NT2/D1 (cell line): Measurements from ENCODE around the gene WDR83.

Source experiments
- SUZ12 ChIP-seq: IDR thresholded peaks from 2 replicates; pipeline ENCODE4 v1.6.1; 2011; ENCODE audit not compliant: insufficient read length, insufficient read depth; ENCODE audit errors: extremely low read depth
- YY1 ChIP-seq: IDR thresholded peaks from 2 replicates; pipeline ENCODE4 v1.6.1; 2011; ENCODE audit not compliant: insufficient read length, insufficient read depth
- ZNF274 ChIP-seq: IDR thresholded peaks from 2 replicates; pipeline ENCODE4 v1.6.1; 2011; ENCODE audit warnings: mild to moderate bottlenecking, low read depth, low read length

DNA sequence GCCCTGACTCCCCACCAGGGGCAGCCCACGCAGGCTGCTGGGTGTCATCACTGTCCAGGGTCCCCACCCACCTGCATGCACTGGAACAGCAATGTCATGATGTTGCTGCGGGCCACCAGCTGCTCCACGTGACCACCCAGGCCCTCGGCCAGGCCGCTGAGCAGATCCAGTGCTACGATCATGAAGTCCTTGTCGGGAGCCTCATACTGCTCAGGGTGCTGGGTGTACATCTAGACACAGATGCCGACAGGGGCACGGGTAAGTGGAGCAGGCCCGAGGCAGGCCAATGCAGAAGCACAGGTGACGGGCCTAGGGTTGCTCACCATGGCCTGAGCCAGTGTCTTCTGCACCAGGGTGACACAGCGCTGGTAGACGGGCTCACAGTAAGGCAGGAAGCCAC, 38.6 kb downstream of the WDR83 start:
- no peak for TF ChIP-seq SUZ12
- no peak for TF ChIP-seq ZNF274
- no peak for TF ChIP-seq YY1
